HL-60 (cell line): ENCODE results near the gene SOX8.

ENCODE experiments used
- DNase-seq, 2 experiments: peaks; one replicate each; pipeline ENCODE4 v3.0.0-alpha.2; 2010 to 2020; ENCODE audit warnings: low read depth in 1 of 2, low spot score in 1 of 2
- H3K27ac ChIP-seq: fragments of 250-450 bp; sonication (Bioruptor Pico); replicated peaks from 2 replicates; pipeline ENCODE4 v1.5.1; 2020; ENCODE audit warnings: mild to moderate bottlenecking, moderate library complexity
- H3K27me3 ChIP-seq: fragments of 250-450 bp; sonication (Bioruptor Pico); 2 replicates; pipeline ENCODE4 v1.5.1; 2021; ENCODE audit warnings: mild to moderate bottlenecking, moderate library complexity; ENCODE audit not compliant: insufficient read depth, poor library complexity, severe bottlenecking
- H3K4me3 ChIP-seq: replicated peaks from 2 replicates; pipeline ENCODE4 v1.5.1; 2011; ENCODE audit warnings: mild to moderate bottlenecking, control low read depth, low read length; ENCODE audit not compliant: insufficient read depth
- GABPA ChIP-seq: IDR thresholded peaks from 2 replicates; pipeline ENCODE4 v1.6.1; 2012; ENCODE audit warnings: low read depth
- POLR2AphosphoS5 ChIP-seq: IDR thresholded peaks from 2 replicates; pipeline ENCODE4 v1.6.1; 2012; ENCODE audit warnings: low read depth
- REST ChIP-seq: IDR thresholded peaks from 2 replicates; pipeline ENCODE4 v1.6.1; 2012; ENCODE audit warnings: low read depth; ENCODE audit not compliant: insufficient replicate concordance
- SPI1 ChIP-seq: IDR thresholded peaks from 2 replicates; pipeline ENCODE4 v1.6.1; 2012; ENCODE audit warnings: low read depth, mild to moderate bottlenecking, borderline replicate concordance
- TF ChIP-seq, protein P1 (sequence below): IDR thresholded peaks from one replicate; pipeline ENCODE4 v1.5.1; 2011; ENCODE audit warnings: low read length, control low read depth, inconsistent platforms; ENCODE audit not compliant: insufficient read depth

SOX8 gene

DNA sequence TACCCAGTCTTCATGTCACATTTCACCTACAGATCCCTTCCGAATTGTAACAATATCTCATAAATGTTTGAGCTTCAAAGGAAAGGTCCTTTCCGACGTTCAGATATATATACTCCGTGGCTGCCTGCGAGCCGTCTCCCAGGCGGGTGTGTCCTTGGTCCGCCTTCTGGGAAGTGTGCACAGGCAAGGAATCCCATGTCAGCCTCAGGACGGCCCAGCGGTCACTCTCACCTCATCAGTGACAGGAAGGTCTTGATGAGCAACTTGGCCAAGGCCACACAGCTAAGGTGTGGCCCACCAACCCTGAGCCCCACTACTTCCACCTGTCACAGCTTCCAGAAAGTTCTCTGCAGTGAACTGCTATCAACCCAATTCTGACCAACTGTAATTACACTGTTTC lies 15.1 kb upstream of the SOX8 start:
- TF ChIP-seq SPI1 (no peak), GABPA (no peak), POLR2AphosphoS5 (no peak), REST (no peak)
- TF ChIP-seq, protein P1, sequence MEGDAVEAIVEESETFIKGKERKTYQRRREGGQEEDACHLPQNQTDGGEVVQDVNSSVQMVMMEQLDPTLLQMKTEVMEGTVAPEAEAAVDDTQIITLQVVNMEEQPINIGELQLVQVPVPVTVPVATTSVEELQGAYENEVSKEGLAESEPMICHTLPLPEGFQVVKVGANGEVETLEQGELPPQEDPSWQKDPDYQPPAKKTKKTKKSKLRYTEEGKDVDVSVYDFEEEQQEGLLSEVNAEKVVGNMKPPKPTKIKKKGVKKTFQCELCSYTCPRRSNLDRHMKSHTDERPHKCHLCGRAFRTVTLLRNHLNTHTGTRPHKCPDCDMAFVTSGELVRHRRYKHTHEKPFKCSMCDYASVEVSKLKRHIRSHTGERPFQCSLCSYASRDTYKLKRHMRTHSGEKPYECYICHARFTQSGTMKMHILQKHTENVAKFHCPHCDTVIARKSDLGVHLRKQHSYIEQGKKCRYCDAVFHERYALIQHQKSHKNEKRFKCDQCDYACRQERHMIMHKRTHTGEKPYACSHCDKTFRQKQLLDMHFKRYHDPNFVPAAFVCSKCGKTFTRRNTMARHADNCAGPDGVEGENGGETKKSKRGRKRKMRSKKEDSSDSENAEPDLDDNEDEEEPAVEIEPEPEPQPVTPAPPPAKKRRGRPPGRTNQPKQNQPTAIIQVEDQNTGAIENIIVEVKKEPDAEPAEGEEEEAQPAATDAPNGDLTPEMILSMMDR: no peak
- Histone ChIP-seq H3K4me3 (no peak overlapping the region), H3K27ac (no peak overlapping the region)

DNA sequence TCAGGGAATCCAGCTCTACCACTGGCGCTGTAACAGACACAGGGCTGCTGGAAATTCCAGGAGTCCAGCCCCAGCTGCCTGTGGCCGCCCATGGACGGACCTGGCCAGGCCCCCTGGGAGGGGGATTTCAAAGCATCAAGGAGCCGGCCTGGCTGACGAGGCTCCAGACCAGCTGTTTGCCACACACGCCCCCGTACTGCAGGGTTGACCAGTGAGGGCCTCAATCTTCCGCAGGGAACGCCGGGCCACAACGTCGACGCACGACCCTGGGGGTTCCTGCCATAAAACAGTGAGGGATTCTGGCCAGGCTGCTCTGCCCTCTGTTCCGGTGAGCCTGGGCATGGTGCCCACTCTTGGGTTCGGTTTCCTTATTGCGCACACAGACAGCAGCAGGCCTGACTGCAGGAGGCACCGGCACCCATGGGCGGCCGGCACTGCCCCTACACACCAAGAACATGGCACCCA lies 14.5 kb upstream of the SOX8 start:
- Histone ChIP-seq H3K27me3 (no peaks in the 10 kb centered on the region), H3K27ac (no peak overlapping the region), H3K4me3 (no peak overlapping the region)
- DNase-seq: no peak
- TF ChIP-seq SPI1 (no peak), REST (no peak), POLR2AphosphoS5 (no peak), GABPA (no peak)
- TF ChIP-seq, protein P1: no peak

More for the DNA sequence above, 15.1 kb upstream of the SOX8 start:
- no peaks in the 10 kb centered on the region for H3K27me3 ChIP-seq
- DNase-seq: no peak

DNA sequence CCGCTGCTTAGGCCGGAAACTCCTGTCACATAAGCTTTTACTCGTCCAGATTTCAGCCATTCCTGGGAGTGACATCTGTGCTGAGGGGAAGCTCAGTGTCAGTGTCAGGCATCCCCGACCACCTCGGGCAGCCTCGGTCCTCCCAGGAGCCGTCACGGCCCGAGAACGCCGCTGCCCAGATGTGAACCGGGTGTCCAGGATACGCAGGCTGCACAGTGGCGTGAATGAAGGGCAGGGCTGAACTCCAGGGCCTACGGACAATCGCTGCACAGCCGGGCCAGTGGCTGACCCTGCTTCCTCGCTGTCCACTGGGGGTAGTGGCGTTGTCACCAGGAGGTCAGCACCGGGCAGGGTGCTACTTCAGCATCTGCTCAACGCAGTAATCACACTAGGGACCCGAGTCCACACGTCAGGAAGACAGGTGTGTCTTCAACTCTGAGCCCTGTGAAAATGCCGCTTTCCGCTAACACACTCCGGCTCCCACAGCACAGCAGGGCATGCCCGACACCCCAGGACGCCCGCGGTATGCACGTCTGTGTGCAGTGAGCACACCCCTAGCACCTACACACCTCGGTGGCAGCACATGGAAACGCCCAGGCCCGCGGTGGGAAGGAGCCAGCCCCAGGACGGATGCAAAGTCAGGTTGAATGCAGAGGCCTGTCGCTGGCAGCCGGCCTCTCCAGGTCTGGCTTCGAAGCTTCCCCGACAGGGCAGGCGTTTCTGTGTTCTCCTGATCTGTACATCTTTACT lies 13.8 kb upstream of the SOX8 start:
- no peak for DNase-seq
- Histone ChIP-seq H3K27ac (no peak overlapping the region), H3K4me3 (no peak overlapping the region), H3K27me3 (no peaks in the 10 kb centered on the region)
- TF ChIP-seq, protein P1: no peak
- TF ChIP-seq SPI1 (no peak), POLR2AphosphoS5 (no peak), REST (no peak), GABPA (no peak)
